ENCODE results near the gene CD99. TPM values are rescaled to one million over a fixed set of nuclear protein-coding genes. Genes with fewer than 3 reads are reported as not detected.

Gene CD99
- total RNA-seq, 2 donors from 2014 or later: 384 to 1,041 TPM

GRCh38 chrX:2785538-2785937 lies 94.4 kb downstream of the CD99 start:
- no peaks in the 10 kb centered on the region for H3K9me3 ChIP-seq
- H3K27ac ChIP-seq: no peak overlapping the region
- intact Hi-C loops (cut with DNase I): no loop called here
- no peak for TF ChIP-seq POLR2AphosphoS5 (IDR thresholded peaks at IDR 0.05)
- TF ChIP-seq POLR2A (IDR thresholded peaks at IDR 0.05): no peak
- no peak for TF ChIP-seq CTCF (IDR thresholded peaks at IDR 0.05)
- no peaks in the 10 kb centered on the region for H3K36me3 ChIP-seq
- no peaks in the 10 kb centered on the region for H3K27me3 ChIP-seq (replicated peaks; ENCODE audit: insufficient read depth)
- WGBS: 73% methylated on average over 4 of the region's 4 CpGs
- H3K4me3 ChIP-seq: no peak overlapping the region
- no peak for DNase-seq (ENCODE audit: low spot score)
- no peaks in the 10 kb centered on the region for H3K4me1 ChIP-seq (replicated peaks)

DNA sequence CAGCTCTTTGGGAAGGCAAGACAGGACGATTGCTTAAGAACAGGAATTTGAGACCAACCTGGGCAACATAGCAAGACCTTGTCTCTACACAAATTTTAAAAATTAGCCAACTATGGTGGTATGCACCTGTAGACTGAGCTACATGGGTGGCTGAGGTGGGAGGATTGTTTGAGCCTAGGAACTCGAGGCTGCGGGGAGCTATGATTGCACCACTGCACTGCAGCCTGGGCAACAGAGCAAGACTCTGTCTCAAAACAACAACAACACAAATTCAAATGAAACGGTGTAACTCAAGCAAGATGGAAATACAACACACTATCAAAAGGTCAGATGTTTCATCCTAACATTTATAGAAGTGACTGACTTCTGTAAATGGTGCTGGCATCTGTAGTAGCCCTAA lies 97.9 kb downstream of the CD99 start:
- H3K27ac ChIP-seq: no peak overlapping the region
- no peaks in the 10 kb centered on the region for H3K27me3 ChIP-seq (replicated peaks; ENCODE audit: insufficient read depth)
- WGBS: 80% methylated on average over 4 of the region's 4 CpGs
- intact Hi-C loops (cut with DNase I): no loop called here
- no peaks in the 10 kb centered on the region for H3K4me1 ChIP-seq (replicated peaks)
- no peak for TF ChIP-seq POLR2A (IDR thresholded peaks at IDR 0.05)
- TF ChIP-seq POLR2AphosphoS5 (IDR thresholded peaks at IDR 0.05): no peak
- no peak for TF ChIP-seq CTCF (IDR thresholded peaks at IDR 0.05)
- no peak overlapping the region for H3K4me3 ChIP-seq
- no peaks in the 10 kb centered on the region for H3K36me3 ChIP-seq
- H3K9me3 ChIP-seq: no peaks in the 10 kb centered on the region
- DNase-seq (ENCODE audit: low spot score): no peak

DNA sequence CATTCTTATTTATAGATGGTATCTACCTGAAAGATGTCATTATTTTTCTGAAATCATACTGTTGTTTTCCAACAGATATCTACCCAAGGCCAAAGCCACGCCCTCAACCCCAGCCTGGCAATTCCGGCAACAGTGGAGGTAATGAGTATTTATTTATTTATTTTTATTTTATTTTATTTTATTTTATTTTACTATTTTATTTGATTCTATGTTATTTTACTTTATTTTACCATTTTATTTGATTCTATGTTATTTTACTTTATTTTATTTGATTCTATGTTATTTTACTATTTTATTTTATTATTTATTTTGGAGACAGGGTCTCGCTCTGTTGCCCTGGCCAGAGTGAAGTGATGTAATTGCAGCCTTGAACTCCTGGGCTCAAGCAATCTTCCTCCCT lies 98.5 kb downstream of the CD99 start:
- DNase-seq (ENCODE audit: low spot score): no peak

More for the DNA sequence above, 98.5 kb downstream of the CD99 start:
- H3K27me3 ChIP-seq (replicated peaks; ENCODE audit: insufficient read depth): no peaks in the 10 kb centered on the region
- WGBS: 96% methylated on average over 3 of the region's 3 CpGs
- intact Hi-C loops (cut with DNase I): no loop called here
- H3K4me3 ChIP-seq: no peak overlapping the region
- no peak overlapping the region for H3K27ac ChIP-seq
- no peak for TF ChIP-seq CTCF (IDR thresholded peaks at IDR 0.05)
- no peak for TF ChIP-seq POLR2A (IDR thresholded peaks at IDR 0.05)
- TF ChIP-seq POLR2AphosphoS5 (IDR thresholded peaks at IDR 0.05): no peak
- H3K9me3 ChIP-seq: no peaks in the 10 kb centered on the region
- no peaks in the 10 kb centered on the region for H3K36me3 ChIP-seq
- H3K4me1 ChIP-seq (replicated peaks): no peaks in the 10 kb centered on the region

Other genes with a start within 250 kb of the CD99 start
- gene DHRSX, start 190.3 kb upstream of the CD99 start, total RNA-seq: 10 to 100 TPM; 24.2 to 37.1 TPM
- gene ZBED1, start 190.3 kb upstream of the CD99 start, total RNA-seq: 10 to 100 TPM; 52.6 to 92.1 TPM
- gene XG, start 60.7 kb downstream of the CD99 start, total RNA-seq: 1 to 10 TPM; 2.5 to 6.9 TPM
- 1 to 10 TPM; 4.6 to 5.2 TPM for gene GYG2, start 137.6 kb downstream of the CD99 start, total RNA-seq
- gene ARSD, start 238.0 kb downstream of the CD99 start, total RNA-seq: 10 to 100 TPM; 52.1 to 69.5 TPM